Stimulated activated CD4-positive, alpha-beta T cell treated with anti-CD3 and anti-CD28 coated beads, Interleukin-4, amount 100 ng/mL, for 24 hours (primary cell): ENCODE results near the gene KDM3B.
"Not testable (repeated sequence)": the region's sequence is repeated elsewhere in the genome, so short reads cannot be mapped to it uniquely, and the experiment has no call there.

ENCODE experiments used
- DNase-seq: peaks from one replicate; pipeline ENCODE4 v3.0.0-alpha.2; 2020

Gene KDM3B

GRCh38 chr5:138468966-138469539, 116.6 kb downstream of the KDM3B start:
- DNase-seq = no peak

- no peak for DNase-seq
Measured at GRCh38 chr5:138469540-138470321, 117.2 kb downstream of the KDM3B start.

- DNase-seq = no peak
Measured at GRCh38 chr5:138470322-138471051, 118.0 kb downstream of the KDM3B start.

- no peak for DNase-seq
Measured at GRCh38 chr5:138471052-138471361, 118.5 kb downstream of the KDM3B start.

- no peak for DNase-seq
Measured at GRCh38 chr5:138472353-138472752, 119.9 kb downstream of the KDM3B start.

GRCh38 chr5:138473151-138473550, 120.7 kb downstream of the KDM3B start:
- not testable (repeated sequence) for DNase-seq

GRCh38 chr5:138476918-138477317, 124.4 kb downstream of the KDM3B start:
- no peak for DNase-seq

GRCh38 chr5:138482638-138483037, 130.2 kb downstream of the KDM3B start:
- DNase-seq = no peak
